Keratinocyte (primary cell): ENCODE results near the gene EGFL8.

Experiments
- EZH2 ChIP-seq: IDR thresholded peaks from one replicate; pipeline ENCODE4 v1.6.1; 2012; ENCODE audit warnings: inconsistent platforms, mild to moderate bottlenecking, low read length, moderate library complexity
- TF ChIP-seq, protein P1 (sequence below), 3 experiments: IDR thresholded peaks in 1 of 3; conservative IDR thresholded peaks in 1 of 3; optimal IDR thresholded peaks in 1 of 3; 2 replicates in 2 of 3; 3 replicates in 1 of 3; pipeline versions ENCODE3 to v1.5.1; 2011; ENCODE audit warnings: low read length in 3 of 3, mild to moderate bottlenecking in 3 of 3, moderate library complexity in 2 of 3, control low read depth in 1 of 3, inconsistent platforms in 1 of 3; ENCODE audit not compliant: insufficient read depth in 2 of 3; ENCODE audit errors: extremely low read depth in 1 of 3

DNA sequence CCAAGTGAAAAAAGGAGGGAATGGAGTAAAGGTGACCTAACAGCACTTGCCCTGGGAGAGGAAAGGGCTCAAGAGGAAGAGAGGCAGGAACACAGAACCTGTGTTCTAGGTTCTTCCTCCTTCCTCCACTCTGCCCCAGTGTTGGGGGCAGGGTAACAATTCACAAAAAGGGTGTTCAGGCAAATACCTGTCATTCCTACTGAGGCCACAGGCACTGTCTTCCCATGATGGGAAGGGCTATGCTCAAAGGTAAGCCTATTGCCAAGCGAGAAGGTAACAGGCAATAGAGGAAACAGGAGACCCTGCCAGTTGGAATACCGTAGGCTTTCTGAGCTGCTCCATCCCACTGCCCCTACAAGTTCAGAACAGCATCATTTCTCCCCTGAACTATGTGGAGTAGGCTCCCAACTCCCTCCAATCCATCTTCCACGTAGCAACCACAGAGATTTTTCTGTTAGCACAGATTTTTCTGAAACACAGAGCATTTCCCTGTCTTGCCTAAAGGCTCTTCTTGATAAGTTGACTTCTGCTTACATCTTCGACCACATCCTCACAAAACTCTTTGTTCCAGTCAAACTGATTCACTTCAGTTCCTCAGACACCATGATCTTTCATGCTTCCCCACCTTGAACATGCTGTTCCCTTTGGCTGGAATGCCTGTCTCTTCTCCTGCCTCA, 8.8 kb downstream of the EGFL8 start:
- TF ChIP-seq, protein P1, sequence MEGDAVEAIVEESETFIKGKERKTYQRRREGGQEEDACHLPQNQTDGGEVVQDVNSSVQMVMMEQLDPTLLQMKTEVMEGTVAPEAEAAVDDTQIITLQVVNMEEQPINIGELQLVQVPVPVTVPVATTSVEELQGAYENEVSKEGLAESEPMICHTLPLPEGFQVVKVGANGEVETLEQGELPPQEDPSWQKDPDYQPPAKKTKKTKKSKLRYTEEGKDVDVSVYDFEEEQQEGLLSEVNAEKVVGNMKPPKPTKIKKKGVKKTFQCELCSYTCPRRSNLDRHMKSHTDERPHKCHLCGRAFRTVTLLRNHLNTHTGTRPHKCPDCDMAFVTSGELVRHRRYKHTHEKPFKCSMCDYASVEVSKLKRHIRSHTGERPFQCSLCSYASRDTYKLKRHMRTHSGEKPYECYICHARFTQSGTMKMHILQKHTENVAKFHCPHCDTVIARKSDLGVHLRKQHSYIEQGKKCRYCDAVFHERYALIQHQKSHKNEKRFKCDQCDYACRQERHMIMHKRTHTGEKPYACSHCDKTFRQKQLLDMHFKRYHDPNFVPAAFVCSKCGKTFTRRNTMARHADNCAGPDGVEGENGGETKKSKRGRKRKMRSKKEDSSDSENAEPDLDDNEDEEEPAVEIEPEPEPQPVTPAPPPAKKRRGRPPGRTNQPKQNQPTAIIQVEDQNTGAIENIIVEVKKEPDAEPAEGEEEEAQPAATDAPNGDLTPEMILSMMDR (optimal IDR thresholded peaks at IDR 0.05 in 1 of 3, IDR thresholded peaks at IDR 0.05 in 1 of 3, conservative IDR thresholded peaks at IDR 0.05 in 1 of 3; ENCODE audit: extremely low read depth in 1 of 3, insufficient read depth in 2 of 3, low read length in 3 of 3) = no peak
- no peak for TF ChIP-seq EZH2
